ENCODE data around the gene ZNF789.

The ZNF789 gene

GRCh38 chr7:99448855-99449254, 23.8 kb upstream of the ZNF789 start:
- Histone ChIP-seq H3K27me3 (ENCODE audit: insufficient read depth, low read length) (no peaks in the 10 kb centered on the region), H2AFZ (ENCODE audit: low read depth, low read length) (no peak overlapping the region), H3K36me3 (ENCODE audit: insufficient read depth, low read length) (peaks cover 87% of the 10 kb centered on the region)

GRCh38 chr7:99449326-99449725, 23.4 kb upstream of the ZNF789 start:
- H3K9me3 ChIP-seq (ENCODE audit: low read length) = no peaks in the 10 kb centered on the region
- no peaks in the 10 kb centered on the region for H3K4me1 ChIP-seq (ENCODE audit: insufficient read depth, low read length)
- H3K4me3 ChIP-seq (ENCODE audit: low read length) = no peak overlapping the region
- H2AFZ ChIP-seq (ENCODE audit: low read depth, low read length) = no peak overlapping the region
- no peaks in the 10 kb centered on the region for H3K27me3 ChIP-seq (ENCODE audit: insufficient read depth, low read length)
- H3K36me3 ChIP-seq (ENCODE audit: insufficient read depth, low read length) = peaks cover 89% of the 10 kb centered on the region

More at GRCh38 chr7:99448855-99449254, 23.8 kb upstream of the ZNF789 start:
- Histone ChIP-seq H3K9me3 (ENCODE audit: low read length) (no peaks in the 10 kb centered on the region), H3K4me1 (ENCODE audit: insufficient read depth, low read length) (no peaks in the 10 kb centered on the region), H3K4me3 (ENCODE audit: low read length) (no peak overlapping the region)

GRCh38 chr7:99451936-99452335, 20.8 kb upstream of the ZNF789 start:
- Histone ChIP-seq H3K4me3 (ENCODE audit: low read length) (no peak overlapping the region), H2AFZ (ENCODE audit: low read depth, low read length) (no peak overlapping the region), H3K27me3 (ENCODE audit: insufficient read depth, low read length) (no peaks in the 10 kb centered on the region), H3K4me1 (ENCODE audit: insufficient read depth, low read length) (no peaks in the 10 kb centered on the region), H3K36me3 (ENCODE audit: insufficient read depth, low read length) (peaks cover 92% of the 10 kb centered on the region), H3K9me3 (ENCODE audit: low read length) (no peaks in the 10 kb centered on the region)

GRCh38 chr7:99452541-99452940, 20.1 kb upstream of the ZNF789 start:
- H3K27me3 ChIP-seq (ENCODE audit: insufficient read depth, low read length) = no peaks in the 10 kb centered on the region
- no peaks in the 10 kb centered on the region for H3K4me1 ChIP-seq (ENCODE audit: insufficient read depth, low read length)
- no peak overlapping the region for H2AFZ ChIP-seq (ENCODE audit: low read depth, low read length)
- peaks cover 93% of the 10 kb centered on the region for H3K36me3 ChIP-seq (ENCODE audit: insufficient read depth, low read length)
- H3K9me3 ChIP-seq (ENCODE audit: low read length) = no peaks in the 10 kb centered on the region
- no peak overlapping the region for H3K4me3 ChIP-seq (ENCODE audit: low read length)

- no peaks in the 10 kb centered on the region for H3K4me1 ChIP-seq (ENCODE audit: insufficient read depth, low read length)
- H2AFZ ChIP-seq (ENCODE audit: low read depth, low read length) = no peak overlapping the region
- H3K27me3 ChIP-seq (ENCODE audit: insufficient read depth, low read length) = no peaks in the 10 kb centered on the region
- H3K36me3 ChIP-seq (ENCODE audit: insufficient read depth, low read length) = peaks cover 93% of the 10 kb centered on the region
- H3K9me3 ChIP-seq (ENCODE audit: low read length) = no peaks in the 10 kb centered on the region
- H3K4me3 ChIP-seq (ENCODE audit: low read length) = no peak overlapping the region
Observed at GRCh38 chr7:99453105-99453504, 19.6 kb upstream of the ZNF789 start.

- no peaks in the 10 kb centered on the region for H3K4me1 ChIP-seq (ENCODE audit: insufficient read depth, low read length)
- H3K36me3 ChIP-seq (ENCODE audit: insufficient read depth, low read length) = peaks cover 91% of the 10 kb centered on the region
- no peaks in the 10 kb centered on the region for H3K9me3 ChIP-seq (ENCODE audit: low read length)
- H3K4me3 ChIP-seq (ENCODE audit: low read length) = no peak overlapping the region
- H3K27me3 ChIP-seq (ENCODE audit: insufficient read depth, low read length) = no peaks in the 10 kb centered on the region
- no peak overlapping the region for H2AFZ ChIP-seq (ENCODE audit: low read depth, low read length)
Observed at GRCh38 chr7:99455874-99456273, 16.8 kb upstream of the ZNF789 start.

- Histone ChIP-seq H3K4me3 (ENCODE audit: low read length) (no peak overlapping the region), H3K4me1 (ENCODE audit: insufficient read depth, low read length) (no peaks in the 10 kb centered on the region), H2AFZ (ENCODE audit: low read depth, low read length) (no peak overlapping the region), H3K9me3 (ENCODE audit: low read length) (no peaks in the 10 kb centered on the region), H3K27me3 (ENCODE audit: insufficient read depth, low read length) (no peaks in the 10 kb centered on the region), H3K36me3 (ENCODE audit: insufficient read depth, low read length) (peaks cover 88% of the 10 kb centered on the region)
Observed at GRCh38 chr7:99456288-99456687, 16.4 kb upstream of the ZNF789 start.

GRCh38 chr7:99457050-99457649, 15.5 kb upstream of the ZNF789 start:
- Histone ChIP-seq H2AFZ (ENCODE audit: low read depth, low read length) (no peak overlapping the region), H3K4me1 (ENCODE audit: insufficient read depth, low read length) (no peaks in the 10 kb centered on the region), H3K36me3 (ENCODE audit: insufficient read depth, low read length) (peaks cover 83% of the 10 kb centered on the region), H3K4me3 (ENCODE audit: low read length) (no peak overlapping the region), H3K27me3 (ENCODE audit: insufficient read depth, low read length) (no peaks in the 10 kb centered on the region), H3K9me3 (ENCODE audit: low read length) (no peaks in the 10 kb centered on the region)

- H2AFZ ChIP-seq (ENCODE audit: low read depth, low read length) = no peak overlapping the region
- no peak overlapping the region for H3K4me3 ChIP-seq (ENCODE audit: low read length)
- peaks cover 79% of the 10 kb centered on the region for H3K36me3 ChIP-seq (ENCODE audit: insufficient read depth, low read length)
- H3K4me1 ChIP-seq (ENCODE audit: insufficient read depth, low read length) = no peaks in the 10 kb centered on the region
- no peaks in the 10 kb centered on the region for H3K27me3 ChIP-seq (ENCODE audit: insufficient read depth, low read length)
- no peaks in the 10 kb centered on the region for H3K9me3 ChIP-seq (ENCODE audit: low read length)
Observed at GRCh38 chr7:99457650-99458493, 14.8 kb upstream of the ZNF789 start.

- H3K36me3 ChIP-seq (ENCODE audit: insufficient read depth, low read length) = peaks cover 76% of the 10 kb centered on the region
- no peak overlapping the region for H2AFZ ChIP-seq (ENCODE audit: low read depth, low read length)
- peaks cover 2% of the 10 kb centered on the region for H3K9me3 ChIP-seq (ENCODE audit: low read length)
- H3K4me3 ChIP-seq (ENCODE audit: low read length) = no peak overlapping the region
- H3K4me1 ChIP-seq (ENCODE audit: insufficient read depth, low read length) = no peaks in the 10 kb centered on the region
- no peaks in the 10 kb centered on the region for H3K27me3 ChIP-seq (ENCODE audit: insufficient read depth, low read length)
Observed at GRCh38 chr7:99459087-99459486, 13.6 kb upstream of the ZNF789 start.

- H3K9me3 ChIP-seq (ENCODE audit: low read length) = peaks cover 2% of the 10 kb centered on the region
- no peak overlapping the region for H3K4me3 ChIP-seq (ENCODE audit: low read length)
- H3K36me3 ChIP-seq (ENCODE audit: insufficient read depth, low read length) = peaks cover 62% of the 10 kb centered on the region
- no peak overlapping the region for H2AFZ ChIP-seq (ENCODE audit: low read depth, low read length)
- peaks cover 5% of the 10 kb centered on the region for H3K4me1 ChIP-seq (ENCODE audit: insufficient read depth, low read length)
- no peaks in the 10 kb centered on the region for H3K27me3 ChIP-seq (ENCODE audit: insufficient read depth, low read length)
Observed at GRCh38 chr7:99460651-99461050, 12.0 kb upstream of the ZNF789 start.

GRCh38 chr7:99461221-99461620, 11.5 kb upstream of the ZNF789 start:
- peaks cover 5% of the 10 kb centered on the region for H3K4me1 ChIP-seq (ENCODE audit: insufficient read depth, low read length)
- H3K9me3 ChIP-seq (ENCODE audit: low read length) = peaks cover 2% of the 10 kb centered on the region
- no peak overlapping the region for H3K4me3 ChIP-seq (ENCODE audit: low read length)
- no peaks in the 10 kb centered on the region for H3K27me3 ChIP-seq (ENCODE audit: insufficient read depth, low read length)
- no peak overlapping the region for H2AFZ ChIP-seq (ENCODE audit: low read depth, low read length)
- H3K36me3 ChIP-seq (ENCODE audit: insufficient read depth, low read length) = peaks cover 56% of the 10 kb centered on the region

- no peaks in the 10 kb centered on the region for H3K27me3 ChIP-seq (ENCODE audit: insufficient read depth, low read length)
- peak overlapping the region; percentile 83 for H2AFZ ChIP-seq (ENCODE audit: low read depth, low read length)
- peaks cover 2% of the 10 kb centered on the region for H3K9me3 ChIP-seq (ENCODE audit: low read length)
- H3K4me1 ChIP-seq (ENCODE audit: insufficient read depth, low read length) = peaks cover 5% of the 10 kb centered on the region
- H3K36me3 ChIP-seq (ENCODE audit: insufficient read depth, low read length) = peaks cover 15% of the 10 kb centered on the region
- H3K4me3 ChIP-seq (ENCODE audit: low read length) = peak overlapping the region; percentile 69
Observed at GRCh38 chr7:99465421-99465768, 7.3 kb upstream of the ZNF789 start.
